Smooth muscle cell (in vitro differentiated cells): ENCODE measurements around the gene DPF1. TPM values are rescaled to one million over a fixed set of nuclear protein-coding genes. Genes with fewer than 3 reads are reported as not detected.

Experiments used
- DNase-seq: peaks from one replicate; lab custom pipeline; 2025; ENCODE audit not compliant: unreplicated experiment; lab: John Stamatoyannopoulos, UW
- H2AFZ ChIP-seq: fragments of 200-600 bp; sonication (generic); 2 replicates; pipeline ENCODE4 v1.6.0; 2016; ENCODE audit warnings: antibody characterized with exemption, low read depth, mild to moderate bottlenecking
- H3F3A ChIP-seq: fragments of 200-600 bp; sonication (generic); 2 replicates; pipeline ENCODE4 v1.6.0; 2017; ENCODE audit warnings: antibody characterized with exemption, low read depth
- H3K27ac ChIP-seq: fragments of 200-600 bp; sonication (generic); 2 replicates; pipeline ENCODE4 v1.5.1; 2016; ENCODE audit warnings: low read depth, mild to moderate bottlenecking
- H3K27me3 ChIP-seq: fragments of 200-600 bp; sonication (generic); 2 replicates; pipeline ENCODE4 v1.6.1; 2016; ENCODE audit warnings: low read depth, mild to moderate bottlenecking
- H3K36me3 ChIP-seq: fragments of 200-600 bp; sonication (generic); 2 replicates; pipeline ENCODE4 v1.5.1; 2016; ENCODE audit warnings: low read depth
- H3K4me1 ChIP-seq: fragments of 200-600 bp; sonication (generic); 2 replicates; pipeline ENCODE4 v1.5.1; 2016; ENCODE audit warnings: low read depth
- H3K4me2 ChIP-seq: fragments of 200-600 bp; sonication (generic); 2 replicates; pipeline ENCODE4 v1.6.0; 2016; ENCODE audit warnings: mild to moderate bottlenecking
- H3K4me3 ChIP-seq: fragments of 200-600 bp; sonication (generic); 2 replicates; pipeline ENCODE4 v1.5.1; 2016; ENCODE audit warnings: mild to moderate bottlenecking
- H3K79me2 ChIP-seq: fragments of 200-600 bp; sonication (generic); 2 replicates; pipeline ENCODE4 v1.6.0; 2016; ENCODE audit warnings: low read depth, mild to moderate bottlenecking
- H3K9ac ChIP-seq: fragments of 200-600 bp; sonication (generic); 2 replicates; pipeline ENCODE4 v1.6.0; 2016; ENCODE audit warnings: low read depth
- H3K9me3 ChIP-seq: fragments of 200-600 bp; sonication (generic); replicated peaks from 2 replicates; pipeline ENCODE4 v1.5.1; 2016; ENCODE audit warnings: low read depth
- H4K20me1 ChIP-seq: fragments of 200-600 bp; sonication (generic); 2 replicates; pipeline ENCODE4 v1.6.0; 2016; ENCODE audit warnings: low read depth
- WGBS: methylation state at CpG from one replicate; pipeline ENCODE4 v1.1.7; 2016; ENCODE audit warnings: low lambda C conversion rate; 5-methylcytosine and 5-hydroxymethylcytosine counted together
- polyA plus RNA-seq: library from polyadenylated mRNA; unstranded; fragments of >200 nt; fragmentation: Nextera tagmentation; extraction: Ambion mirVana; gene quantifications from 2 replicates; pipeline ENCODE4 v1.2.1, GENCODE V29; 2016
- total RNA-seq: library from RNA; depleted of rRNA; stranded (reverse); fragments of >200 nt; gene quantifications from 2 replicates; pipeline ENCODE4 v1.2.3, GENCODE V29; 2014
- TF ChIP-seq, protein P1 (sequence below): fragments of 200-600 bp; sonication (generic); IDR thresholded peaks from 2 replicates; pipeline ENCODE4 v1.5.1; 2017; ENCODE audit warnings: borderline replicate concordance, mild to moderate bottlenecking, antibody characterized with exemption; ENCODE audit not compliant: insufficient read depth, poor library complexity, severe bottlenecking

Gene DPF1
- total and polyA plus RNA-seq, 2 experiments from 2014 or later: 0.27 to 2.4 TPM

DNA sequence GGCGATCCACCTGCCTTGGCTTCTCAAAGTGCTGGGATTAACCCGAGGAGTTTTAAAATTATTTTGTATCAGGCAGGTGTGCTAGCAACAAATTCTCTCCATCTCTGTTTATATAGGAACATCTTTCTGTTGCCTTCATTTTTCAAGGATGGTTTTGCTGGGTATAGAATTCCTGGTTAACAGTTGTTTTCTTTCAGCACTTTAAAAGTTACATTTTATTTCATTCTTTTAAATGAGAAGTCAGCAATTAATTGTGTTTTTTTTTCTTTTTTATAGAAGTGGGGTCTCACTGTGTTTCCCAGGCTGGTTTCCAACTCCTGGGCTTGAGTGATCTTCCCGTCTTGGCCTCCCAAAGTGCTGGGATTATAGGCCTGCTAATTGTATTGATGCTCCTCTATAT, 44.0 kb downstream of the DPF1 start:
- H4K20me1 ChIP-seq: no peaks in the 10 kb centered on the region
- H3K36me3 ChIP-seq: no peaks in the 10 kb centered on the region
- WGBS: 98% methylated on average over 3 of the region's 3 CpGs
- TF ChIP-seq, protein P1, sequence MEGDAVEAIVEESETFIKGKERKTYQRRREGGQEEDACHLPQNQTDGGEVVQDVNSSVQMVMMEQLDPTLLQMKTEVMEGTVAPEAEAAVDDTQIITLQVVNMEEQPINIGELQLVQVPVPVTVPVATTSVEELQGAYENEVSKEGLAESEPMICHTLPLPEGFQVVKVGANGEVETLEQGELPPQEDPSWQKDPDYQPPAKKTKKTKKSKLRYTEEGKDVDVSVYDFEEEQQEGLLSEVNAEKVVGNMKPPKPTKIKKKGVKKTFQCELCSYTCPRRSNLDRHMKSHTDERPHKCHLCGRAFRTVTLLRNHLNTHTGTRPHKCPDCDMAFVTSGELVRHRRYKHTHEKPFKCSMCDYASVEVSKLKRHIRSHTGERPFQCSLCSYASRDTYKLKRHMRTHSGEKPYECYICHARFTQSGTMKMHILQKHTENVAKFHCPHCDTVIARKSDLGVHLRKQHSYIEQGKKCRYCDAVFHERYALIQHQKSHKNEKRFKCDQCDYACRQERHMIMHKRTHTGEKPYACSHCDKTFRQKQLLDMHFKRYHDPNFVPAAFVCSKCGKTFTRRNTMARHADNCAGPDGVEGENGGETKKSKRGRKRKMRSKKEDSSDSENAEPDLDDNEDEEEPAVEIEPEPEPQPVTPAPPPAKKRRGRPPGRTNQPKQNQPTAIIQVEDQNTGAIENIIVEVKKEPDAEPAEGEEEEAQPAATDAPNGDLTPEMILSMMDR: no peak
- H3K9ac ChIP-seq: no peak overlapping the region
- no peaks in the 10 kb centered on the region for H3F3A ChIP-seq
- H2AFZ ChIP-seq: no peak overlapping the region
- no peak overlapping the region for H3K4me2 ChIP-seq
- no peaks in the 10 kb centered on the region for H3K79me2 ChIP-seq
- no peak overlapping the region for H3K4me3 ChIP-seq
- H3K27ac ChIP-seq: no peak overlapping the region
- no peaks in the 10 kb centered on the region for H3K27me3 ChIP-seq
- peaks cover 3% of the 10 kb centered on the region for H3K9me3 ChIP-seq
- no peak for DNase-seq
- peaks cover 9% of the 10 kb centered on the region for H3K4me1 ChIP-seq

DNA sequence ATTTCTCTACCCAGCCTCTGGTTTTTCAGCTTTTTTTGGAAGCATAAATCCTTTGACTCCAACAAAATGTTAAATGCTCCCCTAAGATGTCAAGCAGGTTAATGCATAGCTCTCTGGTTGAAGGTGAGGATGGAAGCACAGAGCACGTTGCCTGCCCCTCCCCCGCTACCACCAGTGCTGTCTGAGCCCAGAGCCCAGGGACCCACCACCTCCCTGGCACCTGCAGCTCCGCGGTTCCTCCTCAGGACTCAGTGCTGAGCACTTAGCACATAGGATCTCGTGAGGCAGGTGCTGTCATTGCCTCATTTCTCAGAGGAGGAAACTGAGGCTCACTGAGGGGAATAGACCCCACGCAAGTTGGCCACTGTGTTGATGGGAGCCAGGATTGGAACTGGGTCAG, 48.6 kb downstream of the DPF1 start:
- Histone ChIP-seq H3K36me3 (no peaks in the 10 kb centered on the region), H2AFZ (no peak overlapping the region), H3K9ac (no peak overlapping the region), H3K79me2 (no peaks in the 10 kb centered on the region), H3K4me3 (no peak overlapping the region), H3K4me2 (no peak overlapping the region), H3K9me3 (no peaks in the 10 kb centered on the region), H4K20me1 (no peaks in the 10 kb centered on the region), H3K4me1 (no peaks in the 10 kb centered on the region), H3F3A (no peaks in the 10 kb centered on the region), H3K27ac (no peak overlapping the region), H3K27me3 (no peaks in the 10 kb centered on the region)
- DNase-seq: no peak
- TF ChIP-seq, protein P1: no peak
- 94% methylated on average over 6 of the region's 6 CpGs for WGBS

DNA sequence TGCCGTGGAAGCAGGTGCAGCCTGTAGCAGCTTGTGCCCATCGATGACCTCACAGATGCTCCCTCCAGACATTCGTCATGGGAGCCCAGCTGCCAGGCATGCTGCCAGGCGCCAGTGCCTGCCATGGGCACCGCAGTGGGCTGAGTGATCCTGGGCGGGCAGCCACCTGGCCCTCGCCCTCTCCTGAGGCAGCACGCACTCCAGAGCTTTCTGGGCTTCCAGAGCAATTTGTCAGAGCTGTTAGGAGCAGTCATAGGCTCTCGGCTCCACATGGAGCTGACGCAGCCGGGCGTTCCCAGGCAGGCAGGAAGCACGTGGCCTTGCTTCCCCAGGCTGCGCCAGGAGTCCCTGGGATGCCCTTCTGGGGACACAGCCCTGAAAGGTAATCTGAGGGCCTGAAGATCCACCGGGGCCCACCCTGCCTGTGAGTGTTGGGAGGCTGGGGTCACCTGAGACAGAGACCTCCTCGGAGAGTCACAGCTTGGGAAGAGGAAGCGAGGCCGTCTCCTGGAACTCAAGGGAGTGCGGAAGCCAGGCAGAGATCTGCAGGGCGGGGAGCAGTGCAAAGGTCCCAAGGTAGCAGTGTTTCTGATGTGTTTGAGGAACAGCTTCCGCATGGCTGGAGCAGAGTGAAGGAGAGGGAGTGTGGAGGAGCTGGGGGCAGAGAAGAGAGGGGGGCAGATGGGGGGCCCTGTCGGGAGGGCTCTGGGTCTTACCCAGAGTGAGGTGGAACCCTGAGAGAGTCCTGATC, 50.6 kb downstream of the DPF1 start:
- H3K9ac ChIP-seq: no peak overlapping the region
- no peak overlapping the region for H3K4me3 ChIP-seq
- no peaks in the 10 kb centered on the region for H3K36me3 ChIP-seq
- H3K27me3 ChIP-seq: no peaks in the 10 kb centered on the region
- 96% methylated on average over 22 of the region's 22 CpGs for WGBS
- H2AFZ ChIP-seq: no peak overlapping the region
- TF ChIP-seq, protein P1: no peak
- H3K4me1 ChIP-seq: no peaks in the 10 kb centered on the region
- H3F3A ChIP-seq: no peaks in the 10 kb centered on the region
- H3K9me3 ChIP-seq: no peaks in the 10 kb centered on the region
- H3K27ac ChIP-seq: no peak overlapping the region
- no peak for DNase-seq
- H3K79me2 ChIP-seq: no peaks in the 10 kb centered on the region
- no peak overlapping the region for H3K4me2 ChIP-seq
- no peaks in the 10 kb centered on the region for H4K20me1 ChIP-seq

DNA sequence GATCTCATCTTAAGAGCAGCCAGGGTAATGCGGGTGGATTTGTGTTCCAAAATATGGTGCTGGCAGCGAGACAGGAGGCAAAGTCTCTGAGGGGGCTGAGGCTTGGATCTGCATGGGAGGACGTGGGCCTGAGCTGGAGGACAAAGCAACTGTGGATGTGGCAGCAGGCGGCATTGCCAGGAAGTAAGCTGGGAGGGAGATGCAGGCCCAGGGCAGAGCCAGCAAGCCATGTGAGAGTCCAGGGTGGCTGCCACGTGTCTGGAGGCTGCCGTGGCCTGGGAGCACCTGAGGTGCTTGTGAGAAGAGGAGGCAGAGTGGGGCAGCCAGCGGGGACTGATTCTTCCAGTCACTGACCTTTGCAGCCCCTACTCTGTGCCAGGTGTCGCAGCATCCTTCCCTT, 52.0 kb downstream of the DPF1 start:
- no peaks in the 10 kb centered on the region for H4K20me1 ChIP-seq

More for the DNA sequence above, 52.0 kb downstream of the DPF1 start:
- Histone ChIP-seq H3K9me3 (no peaks in the 10 kb centered on the region), H3K27me3 (no peaks in the 10 kb centered on the region), H3K9ac (no peak overlapping the region), H3K79me2 (no peaks in the 10 kb centered on the region), H3K27ac (no peak overlapping the region), H3F3A (no peaks in the 10 kb centered on the region), H3K4me1 (no peaks in the 10 kb centered on the region), H2AFZ (no peak overlapping the region), H3K36me3 (no peaks in the 10 kb centered on the region), H3K4me3 (no peak overlapping the region), H3K4me2 (no peak overlapping the region)
- TF ChIP-seq, protein P1: no peak
- 94% methylated on average over 8 of the region's 8 CpGs for WGBS
- no peak for DNase-seq
